ENCODE measurements around the gene EIF4H.

Gene EIF4H

GRCh38 chr7:74173866-74174605, at the start of gene EIF4H:
TSS of gene EIF4H (plus strand) at chr7:74174356. CDS start at chr7:74174384, 28 bp downstream.
- Histone ChIP-seq H3K9ac (ENCODE audit: low read length) (peak within 1 kb of the TSS; percentile 97), H3K4me1 (ENCODE audit: control insufficient read depth, insufficient read depth, low read length) (peaks cover 21% of the 10 kb centered on the region), H3K27me3 (ENCODE audit: control insufficient read depth, insufficient read depth, low read length) (no peaks in the 10 kb centered on the region), H3K36me3 (ENCODE audit: control insufficient read depth, insufficient read depth, low read length) (peaks cover 2% of the 10 kb centered on the region), H3K27ac (ENCODE audit: low read depth, low read length) (peak within 1 kb of the TSS; percentile 96), H3K4me3 (ENCODE audit: low read length) (peak within 1 kb of the TSS; percentile 89)

GRCh38 chr7:74126220-74126880, 47.8 kb upstream of the EIF4H start:
- H3K4me3 ChIP-seq (ENCODE audit: low read length), result no peak overlapping the region
- no peaks in the 10 kb centered on the region for H3K27me3 ChIP-seq (ENCODE audit: control insufficient read depth, insufficient read depth, low read length)
- H3K27ac ChIP-seq (ENCODE audit: low read depth, low read length), result no peak overlapping the region
- H3K4me1 ChIP-seq (ENCODE audit: control insufficient read depth, insufficient read depth, low read length), result no peaks in the 10 kb centered on the region
- H3K9ac ChIP-seq (ENCODE audit: low read length), result no peak overlapping the region
- H3K36me3 ChIP-seq (ENCODE audit: control insufficient read depth, insufficient read depth, low read length), result no peaks in the 10 kb centered on the region

- H3K4me3 ChIP-seq (ENCODE audit: low read length), result no peak overlapping the region
- no peaks in the 10 kb centered on the region for H3K27me3 ChIP-seq (ENCODE audit: control insufficient read depth, insufficient read depth, low read length)
- H3K4me1 ChIP-seq (ENCODE audit: control insufficient read depth, insufficient read depth, low read length), result no peaks in the 10 kb centered on the region
- H3K36me3 ChIP-seq (ENCODE audit: control insufficient read depth, insufficient read depth, low read length), result no peaks in the 10 kb centered on the region
- no peak overlapping the region for H3K27ac ChIP-seq (ENCODE audit: low read depth, low read length)
- no peak overlapping the region for H3K9ac ChIP-seq (ENCODE audit: low read length)
Measured at GRCh38 chr7:74129887-74130286, 44.3 kb upstream of the EIF4H start.

- no peak overlapping the region for H3K27ac ChIP-seq (ENCODE audit: low read depth, low read length)
- H3K27me3 ChIP-seq (ENCODE audit: control insufficient read depth, insufficient read depth, low read length), result no peaks in the 10 kb centered on the region
- no peaks in the 10 kb centered on the region for H3K4me1 ChIP-seq (ENCODE audit: control insufficient read depth, insufficient read depth, low read length)
- no peak overlapping the region for H3K4me3 ChIP-seq (ENCODE audit: low read length)
- no peak overlapping the region for H3K9ac ChIP-seq (ENCODE audit: low read length)
- H3K36me3 ChIP-seq (ENCODE audit: control insufficient read depth, insufficient read depth, low read length), result no peaks in the 10 kb centered on the region
Measured at GRCh38 chr7:74130518-74130917, 43.6 kb upstream of the EIF4H start.

- no peaks in the 10 kb centered on the region for H3K36me3 ChIP-seq (ENCODE audit: control insufficient read depth, insufficient read depth, low read length)
- no peaks in the 10 kb centered on the region for H3K4me1 ChIP-seq (ENCODE audit: control insufficient read depth, insufficient read depth, low read length)
- no peak overlapping the region for H3K9ac ChIP-seq (ENCODE audit: low read length)
- H3K4me3 ChIP-seq (ENCODE audit: low read length), result no peak overlapping the region
- no peaks in the 10 kb centered on the region for H3K27me3 ChIP-seq (ENCODE audit: control insufficient read depth, insufficient read depth, low read length)
- no peak overlapping the region for H3K27ac ChIP-seq (ENCODE audit: low read depth, low read length)
Measured at GRCh38 chr7:74134117-74134620, 40.0 kb upstream of the EIF4H start.

- Histone ChIP-seq H3K27ac (ENCODE audit: low read depth, low read length) (no peak overlapping the region), H3K36me3 (ENCODE audit: control insufficient read depth, insufficient read depth, low read length) (no peaks in the 10 kb centered on the region), H3K9ac (ENCODE audit: low read length) (no peak overlapping the region), H3K27me3 (ENCODE audit: control insufficient read depth, insufficient read depth, low read length) (no peaks in the 10 kb centered on the region), H3K4me1 (ENCODE audit: control insufficient read depth, insufficient read depth, low read length) (no peaks in the 10 kb centered on the region), H3K4me3 (ENCODE audit: low read length) (no peak overlapping the region)
Measured at GRCh38 chr7:74138334-74138867, 35.8 kb upstream of the EIF4H start.

GRCh38 chr7:74138945-74139843, 35.0 kb upstream of the EIF4H start:
- no peak overlapping the region for H3K27ac ChIP-seq (ENCODE audit: low read depth, low read length)
- H3K36me3 ChIP-seq (ENCODE audit: control insufficient read depth, insufficient read depth, low read length), result no peaks in the 10 kb centered on the region
- H3K4me1 ChIP-seq (ENCODE audit: control insufficient read depth, insufficient read depth, low read length), result no peaks in the 10 kb centered on the region
- no peak overlapping the region for H3K4me3 ChIP-seq (ENCODE audit: low read length)
- no peak overlapping the region for H3K9ac ChIP-seq (ENCODE audit: low read length)
- H3K27me3 ChIP-seq (ENCODE audit: control insufficient read depth, insufficient read depth, low read length), result no peaks in the 10 kb centered on the region

GRCh38 chr7:74141705-74142104, 32.5 kb upstream of the EIF4H start:
- Histone ChIP-seq H3K36me3 (ENCODE audit: control insufficient read depth, insufficient read depth, low read length) (no peaks in the 10 kb centered on the region), H3K27ac (ENCODE audit: low read depth, low read length) (no peak overlapping the region), H3K9ac (ENCODE audit: low read length) (no peak overlapping the region), H3K4me1 (ENCODE audit: control insufficient read depth, insufficient read depth, low read length) (no peaks in the 10 kb centered on the region), H3K4me3 (ENCODE audit: low read length) (no peak overlapping the region), H3K27me3 (ENCODE audit: control insufficient read depth, insufficient read depth, low read length) (no peaks in the 10 kb centered on the region)

GRCh38 chr7:74143383-74143782, 30.8 kb upstream of the EIF4H start:
- no peaks in the 10 kb centered on the region for H3K27me3 ChIP-seq (ENCODE audit: control insufficient read depth, insufficient read depth, low read length)

GRCh38 chr7:74148491-74148890, 25.7 kb upstream of the EIF4H start:
- Histone ChIP-seq H3K4me3 (ENCODE audit: low read length) (no peak overlapping the region), H3K4me1 (ENCODE audit: control insufficient read depth, insufficient read depth, low read length) (no peaks in the 10 kb centered on the region), H3K36me3 (ENCODE audit: control insufficient read depth, insufficient read depth, low read length) (no peaks in the 10 kb centered on the region), H3K27me3 (ENCODE audit: control insufficient read depth, insufficient read depth, low read length) (no peaks in the 10 kb centered on the region), H3K27ac (ENCODE audit: low read depth, low read length) (no peak overlapping the region), H3K9ac (ENCODE audit: low read length) (no peak overlapping the region)

More at GRCh38 chr7:74143383-74143782, 30.8 kb upstream of the EIF4H start:
- Histone ChIP-seq H3K27ac (ENCODE audit: low read depth, low read length) (no peak overlapping the region), H3K9ac (ENCODE audit: low read length) (no peak overlapping the region), H3K4me3 (ENCODE audit: low read length) (no peak overlapping the region), H3K36me3 (ENCODE audit: control insufficient read depth, insufficient read depth, low read length) (no peaks in the 10 kb centered on the region), H3K4me1 (ENCODE audit: control insufficient read depth, insufficient read depth, low read length) (no peaks in the 10 kb centered on the region)

- Histone ChIP-seq H3K27me3 (ENCODE audit: control insufficient read depth, insufficient read depth, low read length) (no peaks in the 10 kb centered on the region), H3K4me1 (ENCODE audit: control insufficient read depth, insufficient read depth, low read length) (no peaks in the 10 kb centered on the region), H3K27ac (ENCODE audit: low read depth, low read length) (no peak overlapping the region)
Measured at GRCh38 chr7:74149071-74149470, 25.1 kb upstream of the EIF4H start.

GRCh38 chr7:74149603-74150002, 24.6 kb upstream of the EIF4H start:
- Histone ChIP-seq H3K4me3 (ENCODE audit: low read length) (no peak overlapping the region), H3K27me3 (ENCODE audit: control insufficient read depth, insufficient read depth, low read length) (no peaks in the 10 kb centered on the region), H3K27ac (ENCODE audit: low read depth, low read length) (no peak overlapping the region), H3K9ac (ENCODE audit: low read length) (no peak overlapping the region), H3K36me3 (ENCODE audit: control insufficient read depth, insufficient read depth, low read length) (no peaks in the 10 kb centered on the region), H3K4me1 (ENCODE audit: control insufficient read depth, insufficient read depth, low read length) (no peaks in the 10 kb centered on the region)

More at GRCh38 chr7:74149071-74149470, 25.1 kb upstream of the EIF4H start:
- no peak overlapping the region for H3K9ac ChIP-seq (ENCODE audit: low read length)
- no peak overlapping the region for H3K4me3 ChIP-seq (ENCODE audit: low read length)
- no peaks in the 10 kb centered on the region for H3K36me3 ChIP-seq (ENCODE audit: control insufficient read depth, insufficient read depth, low read length)

Data from rectal smooth muscle tissue (tissue), 1 donor.